Retinal pigment epithelial cell (primary cell): ENCODE data around the gene UNC13C.
"Not testable (repeated sequence)": the region's sequence is repeated elsewhere in the genome, so short reads cannot be mapped to it uniquely, and the experiment has no call there.

ENCODE experiments used
- DNase-seq: peaks from one replicate; pipeline ENCODE4 v3.0.0-alpha.2; 2010; ENCODE audit warnings: low read depth
- H3K4me3 ChIP-seq: 2 replicates; pipeline ENCODE4 v1.5.1; 2011; ENCODE audit warnings: mild to moderate bottlenecking, low read length, control low read depth, moderate library complexity
- CTCF ChIP-seq: conservative IDR thresholded peaks from 2 replicates; pipeline ENCODE4 v1.5.1; 2011; ENCODE audit warnings: low read depth, low read length, control low read depth, inconsistent platforms

Gene UNC13C

GRCh38 chr15:53978253-53978906, at the start of gene UNC13C:
Gene UNC13C (plus strand): TSS chr15:53978441. CDS start chr15:54012904, 34,463 bp downstream.
- no peak within 1 kb of the TSS for H3K4me3 ChIP-seq
- TF ChIP-seq CTCF = no peak
- no peak for DNase-seq

- TF ChIP-seq CTCF = no peak
- H3K4me3 ChIP-seq = no peak overlapping the region
- DNase-seq = no peak
Measured at GRCh38 chr15:53936137-53936536, 42.1 kb upstream of the UNC13C start.

GRCh38 chr15:53937632-53938031, 40.6 kb upstream of the UNC13C start:
- DNase-seq, H3K4me3 ChIP-seq: not testable (repeated sequence)

GRCh38 chr15:53950572-53950971, 27.7 kb upstream of the UNC13C start:
- no peak for DNase-seq
- TF ChIP-seq CTCF = no peak
- no peak overlapping the region for H3K4me3 ChIP-seq

- no peak overlapping the region for H3K4me3 ChIP-seq
- TF ChIP-seq CTCF = no peak
- no peak for DNase-seq
Measured at GRCh38 chr15:53955396-53955795, 22.8 kb upstream of the UNC13C start.

GRCh38 chr15:53962646-53963561, 15.3 kb upstream of the UNC13C start:
- no peak for DNase-seq
- TF ChIP-seq CTCF = peak; percentile 69
- no peak overlapping the region for H3K4me3 ChIP-seq

GRCh38 chr15:53963801-53964200, 14.4 kb upstream of the UNC13C start:
- no peak for DNase-seq
- H3K4me3 ChIP-seq = no peak overlapping the region
- TF ChIP-seq CTCF = no peak
